ENCODE data around the gene HPS5.

GRCh38 chr11:18313965-18314763 lies 7.8 kb downstream of the HPS5 start:
- TF ChIP-seq CTCF (conservative IDR thresholded peaks at IDR 0.05 in 1 of 2, IDR thresholded peaks at IDR 0.05 in 1 of 2; ENCODE audit: extremely low read depth in 1 of 2, insufficient read depth in 1 of 2, low read depth in 1 of 2, low read length in 2 of 2): no peak
- TF ChIP-seq EZH2 (IDR thresholded peaks at IDR 0.05; ENCODE audit: borderline replicate concordance, low read length): no peak
